Osteoblast (primary cell): ENCODE measurements around the gene WDR12. TPM values are rescaled to one million over a fixed set of nuclear protein-coding genes. Genes with fewer than 3 reads are reported as not detected.

Experiments
- DNase-seq: peaks from one replicate; pipeline ENCODE4 v3.0.0; 2011; ENCODE audit warnings: low spot score, mixed read lengths; ENCODE audit not compliant: insufficient read length; ENCODE audit errors: missing footprints
- H2AFZ ChIP-seq: 2 replicates; pipeline ENCODE4 v1.6.0; 2011; ENCODE audit warnings: mild to moderate bottlenecking, low read length
- H3K27ac ChIP-seq: 2 replicates; pipeline ENCODE4 v1.5.1; 2011; ENCODE audit warnings: mild to moderate bottlenecking, low read depth, low read length, moderate library complexity
- H3K27me3 ChIP-seq: 2 replicates; pipeline ENCODE4 v1.6.0; 2012; ENCODE audit warnings: mild to moderate bottlenecking, control low read depth, inconsistent platforms, low read length, moderate library complexity; ENCODE audit not compliant: insufficient read depth
- H3K36me3 ChIP-seq: 2 replicates; pipeline ENCODE4 v1.5.1; 2011; ENCODE audit warnings: mild to moderate bottlenecking, low read length, control low read depth, moderate library complexity; ENCODE audit not compliant: insufficient read depth
- H3K4me1 ChIP-seq: 2 replicates; pipeline ENCODE4 v1.5.1; 2011; ENCODE audit warnings: mild to moderate bottlenecking, low read length, control low read depth, moderate library complexity; ENCODE audit not compliant: insufficient read depth
- H3K4me2 ChIP-seq: 2 replicates; pipeline ENCODE4 v1.6.0; 2011; ENCODE audit warnings: mild to moderate bottlenecking, low read length; ENCODE audit not compliant: insufficient read depth
- H3K4me3 ChIP-seq: fragments of 200-600 bp; sonication (generic); 3 replicates; pipeline ENCODE4 v1.5.1; 2012; ENCODE audit warnings: mild to moderate bottlenecking, low read length, inconsistent platforms; ENCODE audit not compliant: insufficient read depth
- H3K79me2 ChIP-seq: 2 replicates; pipeline ENCODE4 v1.6.0; 2012; ENCODE audit warnings: mild to moderate bottlenecking, low read length, control low read depth, inconsistent platforms; ENCODE audit not compliant: insufficient read depth
- H3K9me3 ChIP-seq: 2 replicates; pipeline ENCODE4 v1.5.1; 2011; ENCODE audit warnings: low read depth, low read length, control low read depth
- H4K20me1 ChIP-seq: 2 replicates; pipeline ENCODE4 v1.6.0; 2012; ENCODE audit warnings: mild to moderate bottlenecking, low read length, control low read depth; ENCODE audit not compliant: insufficient read depth
- total RNA-seq: library from RNA; depleted of rRNA; stranded (reverse); fragments of >200 nt; gene quantifications from 2 replicates; pipeline ENCODE4 v1.2.3, GENCODE V29; 2012
- TF ChIP-seq, protein P1 (sequence below): IDR thresholded peaks from 2 replicates; pipeline ENCODE4 v1.5.1; 2011; ENCODE audit warnings: mild to moderate bottlenecking, low read depth, low read length, moderate library complexity; ENCODE audit errors: extremely low read depth

WDR12 gene
- total RNA-seq, 1 donor, result 21.4 TPM

DNA sequence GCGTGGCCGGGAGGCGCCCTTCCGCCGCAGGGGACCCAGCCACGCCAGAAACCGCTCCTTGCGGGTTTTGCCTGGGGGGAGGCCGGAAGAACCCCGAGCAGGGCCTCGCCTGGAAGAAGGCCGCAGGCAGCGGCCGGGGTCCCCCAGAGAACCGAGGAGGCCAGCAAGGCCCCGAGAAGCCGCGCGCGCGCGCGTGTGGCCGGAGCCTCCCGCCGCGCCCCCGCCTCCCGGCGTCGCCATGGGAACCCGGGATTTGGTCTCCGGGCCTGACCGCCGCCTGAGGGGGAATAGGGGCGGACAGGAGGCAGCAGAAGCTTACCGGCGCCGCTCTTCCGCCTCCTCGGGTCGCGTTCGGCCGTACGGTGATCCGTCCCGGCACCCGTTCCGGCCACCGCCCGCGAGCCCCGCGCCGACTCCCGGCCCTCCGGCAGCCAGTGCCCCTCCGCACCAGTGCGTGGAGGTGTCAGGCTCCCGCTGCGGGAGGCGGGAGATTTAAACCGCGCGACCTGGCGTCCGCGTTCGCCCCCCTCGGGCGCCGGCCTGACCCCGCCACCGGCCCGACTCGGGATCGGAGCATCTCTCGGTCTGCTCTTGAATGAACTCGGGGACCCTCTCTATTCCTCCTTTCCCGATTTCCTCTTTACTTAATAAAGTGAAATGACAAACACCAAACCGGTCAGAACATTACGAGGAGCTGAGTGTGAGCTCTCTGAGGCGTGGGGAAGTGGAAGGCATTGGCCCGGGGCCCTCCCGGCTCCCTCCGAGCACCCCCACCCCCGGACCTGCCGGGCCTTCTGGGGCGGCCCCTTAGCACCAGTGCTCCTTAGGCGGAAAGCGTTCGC lies 40.0 kb downstream of the WDR12 start, which contains the start of gene ICA1L:
Gene ICA1L, minus strand, starts transcription at position 467 of the 842 bp plus-strand sequence. CDS start 42,757 bp downstream, outside the sequence.
- Histone ChIP-seq H2AFZ (peak within 1 kb of the TSS; percentile 95), H3K36me3 (no peaks in the 10 kb centered on the region), H3K4me2 (peak within 1 kb of the TSS; percentile 91), H3K79me2 (no peaks in the 10 kb centered on the region), H4K20me1 (no peaks in the 10 kb centered on the region), H3K9me3 (no peaks in the 10 kb centered on the region), H3K4me3 (peak within 1 kb of the TSS; percentile 92), H3K27me3 (no peaks in the 10 kb centered on the region), H3K4me1 (peaks cover 10% of the 10 kb centered on the region), H3K27ac (peak within 1 kb of the TSS; percentile 62)
- DNase-seq, result peak; percentile 95
- TF ChIP-seq, protein P1, sequence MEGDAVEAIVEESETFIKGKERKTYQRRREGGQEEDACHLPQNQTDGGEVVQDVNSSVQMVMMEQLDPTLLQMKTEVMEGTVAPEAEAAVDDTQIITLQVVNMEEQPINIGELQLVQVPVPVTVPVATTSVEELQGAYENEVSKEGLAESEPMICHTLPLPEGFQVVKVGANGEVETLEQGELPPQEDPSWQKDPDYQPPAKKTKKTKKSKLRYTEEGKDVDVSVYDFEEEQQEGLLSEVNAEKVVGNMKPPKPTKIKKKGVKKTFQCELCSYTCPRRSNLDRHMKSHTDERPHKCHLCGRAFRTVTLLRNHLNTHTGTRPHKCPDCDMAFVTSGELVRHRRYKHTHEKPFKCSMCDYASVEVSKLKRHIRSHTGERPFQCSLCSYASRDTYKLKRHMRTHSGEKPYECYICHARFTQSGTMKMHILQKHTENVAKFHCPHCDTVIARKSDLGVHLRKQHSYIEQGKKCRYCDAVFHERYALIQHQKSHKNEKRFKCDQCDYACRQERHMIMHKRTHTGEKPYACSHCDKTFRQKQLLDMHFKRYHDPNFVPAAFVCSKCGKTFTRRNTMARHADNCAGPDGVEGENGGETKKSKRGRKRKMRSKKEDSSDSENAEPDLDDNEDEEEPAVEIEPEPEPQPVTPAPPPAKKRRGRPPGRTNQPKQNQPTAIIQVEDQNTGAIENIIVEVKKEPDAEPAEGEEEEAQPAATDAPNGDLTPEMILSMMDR, result no peak

DNA sequence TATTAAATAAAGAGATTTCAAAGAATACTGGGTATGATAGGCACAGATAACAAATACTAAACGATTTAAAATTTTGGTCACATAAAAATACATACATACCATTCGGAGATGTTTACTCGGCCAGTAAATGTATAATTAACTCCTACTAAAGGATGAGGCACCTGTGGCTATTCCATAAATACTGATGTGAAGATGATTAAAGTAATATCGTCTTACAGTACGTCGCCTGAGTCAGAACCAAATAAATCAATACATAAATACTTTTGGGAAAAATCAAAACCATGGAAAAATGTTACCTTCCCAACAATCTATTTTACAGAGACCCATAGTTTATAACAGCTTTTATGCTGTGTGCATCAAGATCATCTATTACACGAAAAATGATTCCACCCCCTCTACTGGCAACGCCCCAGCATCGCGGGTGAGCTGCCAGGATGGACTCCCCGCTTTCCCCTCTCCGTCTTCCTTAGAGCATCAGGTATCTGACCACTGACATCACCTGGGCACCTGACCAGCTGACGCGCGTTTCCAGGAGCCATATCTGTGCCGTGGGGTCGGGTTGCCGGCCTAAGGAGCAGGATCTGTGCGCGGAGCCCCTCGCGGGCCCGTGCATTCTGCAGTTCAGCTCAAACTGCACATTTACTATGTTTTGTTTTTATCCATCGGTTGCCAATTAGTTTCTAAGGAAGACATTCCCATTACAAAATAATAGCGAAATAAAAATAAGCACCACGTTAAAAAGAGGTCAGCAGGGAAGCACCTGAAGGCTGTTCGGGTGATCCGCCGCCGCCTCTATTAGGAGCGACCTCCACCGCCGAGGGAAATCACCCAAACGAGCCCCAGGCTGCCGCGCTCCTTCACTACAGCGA lies 40.8 kb downstream of the WDR12 start:
- peak overlapping the region; percentile 92 for H3K4me3 ChIP-seq
- peak; percentile 85 for DNase-seq
- H3K79me2 ChIP-seq, result no peaks in the 10 kb centered on the region
- no peaks in the 10 kb centered on the region for H3K9me3 ChIP-seq
- H3K4me1 ChIP-seq, result peaks cover 10% of the 10 kb centered on the region
- H3K36me3 ChIP-seq, result no peaks in the 10 kb centered on the region
- H4K20me1 ChIP-seq, result no peaks in the 10 kb centered on the region
- H3K27me3 ChIP-seq, result no peaks in the 10 kb centered on the region
- peak overlapping the region; percentile 62 for H3K27ac ChIP-seq
- H3K4me2 ChIP-seq, result peak overlapping the region; percentile 91
- H2AFZ ChIP-seq, result peak overlapping the region; percentile 95
- TF ChIP-seq, protein P1, result peak; percentile 32

DNA sequence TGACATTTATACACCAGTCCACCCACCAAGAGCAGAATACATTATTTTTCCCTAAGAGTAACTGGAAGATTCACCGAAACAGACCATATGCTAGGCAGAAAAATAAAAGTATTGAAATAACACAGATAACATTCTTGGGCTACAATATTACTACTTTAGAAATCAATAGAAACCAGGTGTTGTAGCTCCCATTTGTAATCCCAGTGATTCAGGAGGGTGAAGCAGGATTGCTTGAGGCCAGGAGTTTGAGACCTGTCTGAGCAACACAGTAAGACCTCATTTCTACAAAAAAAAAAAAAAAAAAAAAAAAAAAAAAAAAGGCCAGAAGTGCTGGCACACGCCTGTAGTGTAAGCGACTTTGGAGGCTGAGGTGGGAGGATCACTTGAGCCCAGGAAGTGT lies 49.5 kb downstream of the WDR12 start:
- DNase-seq, result no peak
- no peaks in the 10 kb centered on the region for H3K9me3 ChIP-seq
- no peaks in the 10 kb centered on the region for H3K27me3 ChIP-seq
- no peaks in the 10 kb centered on the region for H3K79me2 ChIP-seq
- H3K27ac ChIP-seq, result no peak overlapping the region
- no peaks in the 10 kb centered on the region for H3K36me3 ChIP-seq
- no peak overlapping the region for H3K4me2 ChIP-seq
- H3K4me3 ChIP-seq, result no peak overlapping the region
- no peaks in the 10 kb centered on the region for H3K4me1 ChIP-seq
- H2AFZ ChIP-seq, result no peak overlapping the region
- no peaks in the 10 kb centered on the region for H4K20me1 ChIP-seq
- TF ChIP-seq, protein P1, result no peak
